Ramos (cell line): ENCODE measurements around the gene MYO10.
"Not testable (repeated sequence)": the region's sequence is repeated elsewhere in the genome, so short reads cannot be mapped to it uniquely, and the experiment has no call there.

Experiments used
- in situ Hi-C: fragments of 300-500 bp; cut with MboI; formaldehyde crosslinking; loops from one replicate; pipeline ENCODE4 v1.14.3; 2022; ENCODE audit warnings: low sequenced_read_pairs; ENCODE audit not compliant: unreplicated experiment

Gene MYO10

GRCh38 chr5:16661713-16662112, 274.4 kb downstream of the MYO10 start:
- in situ Hi-C loops, result no loop called here

GRCh38 chr5:16660982-16661381, 275.1 kb downstream of the MYO10 start:
- in situ Hi-C loops, result no loop called here

- in situ Hi-C loops, result no loop called here
These were observed 276.6 kb downstream of the MYO10 start for GRCh38 chr5:16659536-16659935.

GRCh38 chr5:16656561-16657191, 279.4 kb downstream of the MYO10 start:
- in situ Hi-C loops, result no loop called here

GRCh38 chr5:16654647-16655334, 281.3 kb downstream of the MYO10 start:
- in situ Hi-C loops, result no loop called here

GRCh38 chr5:16648739-16649138, 287.3 kb downstream of the MYO10 start:
- in situ Hi-C loops, result not testable (repeated sequence)

GRCh38 chr5:16644301-16644889, 291.7 kb downstream of the MYO10 start:
- in situ Hi-C loops, result no loop called here

- in situ Hi-C loops, result no loop called here
These were observed 293.2 kb downstream of the MYO10 start for GRCh38 chr5:16642867-16643266.

- in situ Hi-C loops, result no loop called here
These were observed 296.9 kb downstream of the MYO10 start for GRCh38 chr5:16639206-16639605.

GRCh38 chr5:16628376-16628775, 307.7 kb downstream of the MYO10 start:
- in situ Hi-C loops, result no loop called here

GRCh38 chr5:16626696-16627264, 309.3 kb downstream of the MYO10 start:
- in situ Hi-C loops, result no loop called here

- in situ Hi-C loops, result no loop called here
These were observed 311.0 kb downstream of the MYO10 start for GRCh38 chr5:16625096-16625495.

GRCh38 chr5:16619136-16619535, 317.0 kb downstream of the MYO10 start:
- in situ Hi-C loops, result no loop called here

- in situ Hi-C loops, result no loop called here
These were observed 317.8 kb downstream of the MYO10 start for GRCh38 chr5:16618138-16618897.

GRCh38 chr5:16617274-16617968, 318.7 kb downstream of the MYO10 start:
- in situ Hi-C loops, result no loop called here

GRCh38 chr5:16616536-16617273, 319.4 kb downstream of the MYO10 start, which contains the start of gene RETREG1:
RETREG1 (minus strand) TSS chr5:16616997; CDS start chr5:16616971, 26 bp downstream.
- in situ Hi-C loops, result no loop called here

- in situ Hi-C loops, result no loop called here
These were observed 320.1 kb downstream of the MYO10 start for GRCh38 chr5:16615741-16616535.

GRCh38 chr5:16612007-16612406, 324.1 kb downstream of the MYO10 start:
- in situ Hi-C loops, result no loop called here
